GM18867 (cell line): ENCODE measurements around the gene STAM2.

ENCODE experiments used
- ATAC-seq: cut with Tn5 transposase; IDR thresholded peaks from one replicate; pipeline ENCODE4 v1.9.1; 2021; ENCODE audit warnings: mild to moderate bottlenecking, moderate library complexity; ENCODE audit not compliant: unreplicated experiment

Gene STAM2

GRCh38 chr2:152075461-152076050, 100.0 kb downstream of the STAM2 start:
- no peak for ATAC-seq

- no peak for ATAC-seq
Observed at GRCh38 chr2:152072011-152072410, 103.6 kb downstream of the STAM2 start.

- ATAC-seq: no peak
Observed at GRCh38 chr2:152071518-152071917, 104.0 kb downstream of the STAM2 start.

DNA sequence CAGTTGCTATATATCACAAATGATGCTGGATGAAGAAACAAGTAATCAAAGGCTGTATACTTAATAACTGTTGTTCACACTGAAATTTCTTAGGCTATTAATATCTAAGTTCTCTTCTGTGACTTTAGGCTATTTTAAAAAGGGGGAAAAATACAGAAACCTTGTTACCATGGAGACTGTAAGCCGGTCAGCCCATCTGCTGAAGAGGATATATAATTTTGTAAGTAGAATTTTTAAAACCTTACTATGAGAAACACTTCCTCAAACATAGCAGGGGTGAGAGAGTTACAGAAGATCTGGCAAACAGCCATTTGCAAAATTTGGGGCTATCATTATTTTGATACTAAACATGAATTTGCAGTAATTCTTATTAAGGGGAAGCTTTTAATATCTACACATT, 104.5 kb downstream of the STAM2 start:
- no peak for ATAC-seq

DNA sequence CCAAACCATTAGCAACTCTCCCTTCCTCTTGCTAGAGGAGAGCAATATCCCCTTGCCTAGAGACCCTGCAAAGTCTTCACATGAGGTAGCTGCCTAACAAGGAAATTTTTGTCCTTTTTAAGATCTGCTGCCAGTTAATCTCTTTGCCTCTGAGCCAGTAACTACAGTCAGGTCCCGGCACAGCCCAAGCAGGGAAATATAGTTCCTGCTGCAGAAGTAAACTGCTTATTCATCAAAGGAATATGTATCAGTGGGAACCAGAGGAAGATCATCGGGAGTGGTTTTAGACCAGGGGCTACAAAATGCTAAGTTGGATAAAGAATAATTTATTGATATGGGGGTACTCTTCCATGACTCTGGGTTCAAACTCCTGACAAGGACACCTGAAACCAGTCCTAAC, 107.3 kb downstream of the STAM2 start:
- no peak for ATAC-seq

DNA sequence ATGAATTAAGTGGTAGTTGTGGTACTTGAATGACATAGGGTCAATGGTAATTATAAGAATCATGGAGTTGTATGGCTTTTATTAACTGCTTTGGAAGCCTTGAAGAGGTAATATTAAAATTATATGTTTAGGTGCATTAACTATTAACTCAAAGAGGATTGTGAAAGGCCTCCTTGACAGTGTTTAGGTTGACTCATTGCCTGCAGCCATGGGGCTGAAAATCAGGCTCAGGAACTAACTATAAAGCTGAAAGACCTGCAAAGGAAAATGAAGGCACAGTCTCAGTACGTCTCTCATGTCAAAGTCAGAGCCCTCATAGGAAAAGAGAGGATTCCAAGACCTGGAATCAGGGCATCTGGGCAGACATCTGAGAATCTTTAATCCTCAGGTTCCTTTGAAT, 107.7 kb downstream of the STAM2 start:
- no peak for ATAC-seq
